Measurements from ENCODE around the gene TIE1.

TIE1 gene

GRCh38 chr1:43286115-43286514 is 14.7 kb upstream of the TIE1 start:
- ChIA-PET POLR2A (no interaction called here), CTCF (no interaction called here)
- Histone ChIP-seq H3K4me1 (ENCODE audit: control extremely low read depth in 1 of 4, control insufficient read depth in 4 of 4, insufficient read depth in 4 of 4, low read length in 3 of 4) (peaks cover 0 to 6% (median 0%) of the 10 kb centered on the region in 4 experiments), H3K4me3 (ENCODE audit: control insufficient read depth in 1 of 7, extremely low read depth in 1 of 7, insufficient read depth in 4 of 7, low read depth in 2 of 7, low read length in 6 of 7) (no peak overlapping the region), H3K27me3 (replicated peaks in 2 of 5; ENCODE audit: control insufficient read depth in 4 of 5, insufficient read depth in 5 of 5, low read length in 4 of 5) (no peaks in the 10 kb centered on the region), H3K9me3 (ENCODE audit: control extremely low read depth in 1 of 5, control insufficient read depth in 4 of 5, insufficient read depth in 2 of 5, low read depth in 1 of 5, low read length in 4 of 5) (no peaks in the 10 kb centered on the region), H3K27ac (ENCODE audit: insufficient read depth in 1 of 2, low read depth in 1 of 2, low read length in 2 of 2, poor library complexity in 1 of 2, severe bottlenecking in 2 of 2) (no peak overlapping the region), H3K36me3 (ENCODE audit: control insufficient read depth in 4 of 4, insufficient read depth in 4 of 4, low read length in 3 of 4) (no peaks in the 10 kb centered on the region)
- DNase-seq, result no peak
- WGBS (ENCODE audit: insufficient coverage), result 98% methylated on average over 11 of the region's 11 CpGs

- Histone ChIP-seq H3K36me3 (ENCODE audit: control insufficient read depth in 4 of 4, insufficient read depth in 4 of 4, low read length in 3 of 4) (no peaks in the 10 kb centered on the region), H3K27me3 (replicated peaks in 2 of 5; ENCODE audit: control insufficient read depth in 4 of 5, insufficient read depth in 5 of 5, low read length in 4 of 5) (no peaks in the 10 kb centered on the region), H3K4me3 (ENCODE audit: control insufficient read depth in 1 of 7, extremely low read depth in 1 of 7, insufficient read depth in 4 of 7, low read depth in 2 of 7, low read length in 6 of 7) (no peak overlapping the region), H3K9me3 (ENCODE audit: control extremely low read depth in 1 of 5, control insufficient read depth in 4 of 5, insufficient read depth in 2 of 5, low read depth in 1 of 5, low read length in 4 of 5) (no peaks in the 10 kb centered on the region), H3K27ac (ENCODE audit: insufficient read depth in 1 of 2, low read depth in 1 of 2, low read length in 2 of 2, poor library complexity in 1 of 2, severe bottlenecking in 2 of 2) (no peak overlapping the region), H3K4me1 (ENCODE audit: control extremely low read depth in 1 of 4, control insufficient read depth in 4 of 4, insufficient read depth in 4 of 4, low read length in 3 of 4) (peaks cover 0 to 6% (median 0%) of the 10 kb centered on the region in 4 experiments)
- 91% methylated on average over 2 of the region's 5 CpGs for WGBS (ENCODE audit: insufficient coverage)
- no peak for DNase-seq
- POLR2A ChIA-PET, result no interaction called here
- CTCF ChIA-PET, result interaction anchor here (0.7 kb wide), 1 partner anchor 103 kb away, joined by 3 read pairs; the partner anchor contains the start of genes MED8 and SZT2
Observed at GRCh38 chr1:43286533-43286932, 14.2 kb upstream of the TIE1 start.

- Histone ChIP-seq H3K9me3 (ENCODE audit: control extremely low read depth in 1 of 5, control insufficient read depth in 4 of 5, insufficient read depth in 2 of 5, low read depth in 1 of 5, low read length in 4 of 5) (no peaks in the 10 kb centered on the region), H3K4me3 (ENCODE audit: control insufficient read depth in 1 of 7, extremely low read depth in 1 of 7, insufficient read depth in 4 of 7, low read depth in 2 of 7, low read length in 6 of 7) (no peak overlapping the region), H3K4me1 (ENCODE audit: control extremely low read depth in 1 of 4, control insufficient read depth in 4 of 4, insufficient read depth in 4 of 4, low read length in 3 of 4) (peaks cover 0 to 6% (median 0%) of the 10 kb centered on the region in 4 experiments), H3K36me3 (ENCODE audit: control insufficient read depth in 4 of 4, insufficient read depth in 4 of 4, low read length in 3 of 4) (no peaks in the 10 kb centered on the region), H3K27me3 (replicated peaks in 2 of 5; ENCODE audit: control insufficient read depth in 4 of 5, insufficient read depth in 5 of 5, low read length in 4 of 5) (no peaks in the 10 kb centered on the region), H3K27ac (ENCODE audit: insufficient read depth in 1 of 2, low read depth in 1 of 2, low read length in 2 of 2, poor library complexity in 1 of 2, severe bottlenecking in 2 of 2) (no peak overlapping the region)
- CTCF ChIA-PET, result interaction anchor here (0.6 kb wide), 1 partner anchor 56 kb away, joined by 3 read pairs; no protein-coding TSS in a partner anchor
- DNase-seq, result no peak
- WGBS (ENCODE audit: insufficient coverage), result 97% methylated on average over 7 of the region's 9 CpGs
- POLR2A ChIA-PET, result no interaction called here
Observed at GRCh38 chr1:43288058-43288784, 12.6 kb upstream of the TIE1 start.

- Histone ChIP-seq H3K27ac (ENCODE audit: insufficient read depth in 1 of 2, low read depth in 1 of 2, low read length in 2 of 2, poor library complexity in 1 of 2, severe bottlenecking in 2 of 2) (no peak overlapping the region), H3K27me3 (replicated peaks in 2 of 5; ENCODE audit: control insufficient read depth in 4 of 5, insufficient read depth in 5 of 5, low read length in 4 of 5) (no peaks in the 10 kb centered on the region), H3K4me3 (ENCODE audit: control insufficient read depth in 1 of 7, extremely low read depth in 1 of 7, insufficient read depth in 4 of 7, low read depth in 2 of 7, low read length in 6 of 7) (no peak overlapping the region), H3K4me1 (ENCODE audit: control extremely low read depth in 1 of 4, control insufficient read depth in 4 of 4, insufficient read depth in 4 of 4, low read length in 3 of 4) (peaks cover 0 to 9% (median 0%) of the 10 kb centered on the region in 4 experiments), H3K9me3 (ENCODE audit: control extremely low read depth in 1 of 5, control insufficient read depth in 4 of 5, insufficient read depth in 2 of 5, low read depth in 1 of 5, low read length in 4 of 5) (no peaks in the 10 kb centered on the region), H3K36me3 (ENCODE audit: control insufficient read depth in 4 of 4, insufficient read depth in 4 of 4, low read length in 3 of 4) (no peaks in the 10 kb centered on the region)
- ChIA-PET POLR2A (no interaction called here), CTCF (no interaction called here)
- no peak for DNase-seq
- WGBS (ENCODE audit: insufficient coverage), result 94% methylated on average over 11 of the region's 12 CpGs
Observed at GRCh38 chr1:43288785-43289706, 11.7 kb upstream of the TIE1 start.

- CTCF ChIA-PET, result interaction anchor here (1.4 kb wide), 1 partner anchor 92 kb away, joined by 3 read pairs; no protein-coding TSS in a partner anchor
- Histone ChIP-seq H3K27me3 (replicated peaks in 2 of 5; ENCODE audit: control insufficient read depth in 4 of 5, insufficient read depth in 5 of 5, low read length in 4 of 5) (no peaks in the 10 kb centered on the region), H3K4me1 (ENCODE audit: control extremely low read depth in 1 of 4, control insufficient read depth in 4 of 4, insufficient read depth in 4 of 4, low read length in 3 of 4) (peaks cover 1 to 17% (median 7%) of the 10 kb centered on the region in 4 experiments), H3K27ac (ENCODE audit: insufficient read depth in 1 of 2, low read depth in 1 of 2, low read length in 2 of 2, poor library complexity in 1 of 2, severe bottlenecking in 2 of 2) (no peak overlapping the region), H3K36me3 (ENCODE audit: control insufficient read depth in 4 of 4, insufficient read depth in 4 of 4, low read length in 3 of 4) (no peaks in the 10 kb centered on the region), H3K4me3 (ENCODE audit: control insufficient read depth in 1 of 7, extremely low read depth in 1 of 7, insufficient read depth in 4 of 7, low read depth in 2 of 7, low read length in 6 of 7) (no peak overlapping the region), H3K9me3 (ENCODE audit: control extremely low read depth in 1 of 5, control insufficient read depth in 4 of 5, insufficient read depth in 2 of 5, low read depth in 1 of 5, low read length in 4 of 5) (no peaks in the 10 kb centered on the region)
- DNase-seq, result no peak
- WGBS (ENCODE audit: insufficient coverage), result 100% methylated on average over 5 of the region's 7 CpGs
- POLR2A ChIA-PET, result no interaction called here
Observed at GRCh38 chr1:43292216-43292615, 8.6 kb upstream of the TIE1 start.

GRCh38 chr1:43292679-43293078 is 8.1 kb upstream of the TIE1 start:
- WGBS (ENCODE audit: insufficient coverage), result 86% methylated on average over 5 of the region's 5 CpGs
- no peak for DNase-seq
- Histone ChIP-seq H3K4me1 (ENCODE audit: control extremely low read depth in 1 of 4, control insufficient read depth in 4 of 4, insufficient read depth in 4 of 4, low read length in 3 of 4) (peaks cover 1 to 17% (median 7%) of the 10 kb centered on the region in 4 experiments), H3K27me3 (replicated peaks in 2 of 5; ENCODE audit: control insufficient read depth in 4 of 5, insufficient read depth in 5 of 5, low read length in 4 of 5) (no peaks in the 10 kb centered on the region), H3K36me3 (ENCODE audit: control insufficient read depth in 4 of 4, insufficient read depth in 4 of 4, low read length in 3 of 4) (no peaks in the 10 kb centered on the region), H3K27ac (ENCODE audit: insufficient read depth in 1 of 2, low read depth in 1 of 2, low read length in 2 of 2, poor library complexity in 1 of 2, severe bottlenecking in 2 of 2) (no peak overlapping the region), H3K9me3 (ENCODE audit: control extremely low read depth in 1 of 5, control insufficient read depth in 4 of 5, insufficient read depth in 2 of 5, low read depth in 1 of 5, low read length in 4 of 5) (no peaks in the 10 kb centered on the region), H3K4me3 (ENCODE audit: control insufficient read depth in 1 of 7, extremely low read depth in 1 of 7, insufficient read depth in 4 of 7, low read depth in 2 of 7, low read length in 6 of 7) (no peak overlapping the region)
- POLR2A ChIA-PET, result no interaction called here
- CTCF ChIA-PET, result interaction anchor here (1.3 to 1.7 kb wide), 3 partner anchors 19 to 92 kb away, joined by 3 to 5 read pairs (median 4); no protein-coding TSS in a partner anchor

Data from common myeloid progenitor, CD34-positive (primary cell).